K562 (cell line): ENCODE data around the gene COL4A4. TPM values are rescaled to one million over a fixed set of nuclear protein-coding genes. Genes with fewer than 3 reads are reported as not detected.

Experiments
- GTF3C2 ChIP-seq: IDR thresholded peaks from 3 replicates; pipeline ENCODE4 v1.6.1; 2011; ENCODE audit warnings: borderline replicate concordance, mild to moderate bottlenecking, moderate library complexity; ENCODE audit not compliant: insufficient read length; ENCODE audit errors: extremely low read depth
- IFI16 ChIP-seq: fragments of 250-450 bp; sonication (Bioruptor Pico); IDR thresholded peaks from 2 replicates; pipeline ENCODE4 v2.1.2; 2022; ENCODE audit warnings: mild to moderate bottlenecking, inconsistent platforms
- PRDM10 ChIP-seq: fragments of 450-650 bp; IDR thresholded peaks from 2 replicates; pipeline ENCODE4 v1.6.1; 2018; ENCODE audit not compliant: partially characterized antibody
- RAD21 ChIP-seq, 2 experiments: fragments of 250-450 bp in 1 of 2; fragments of 450-650 bp in 1 of 2; sonication (Bioruptor Pico) in 1 of 2; formaldehyde crosslinking in 1 of 2; IDR thresholded peaks in 1 of 2; conservative IDR thresholded peaks in 1 of 2; 2 replicates each; pipeline versions ENCODE4 v1.4.0 to v1.8.0; 2020 to 2022; ENCODE audit warnings: mild to moderate bottlenecking in 2 of 2, moderate library complexity in 1 of 2
- SMC3 ChIP-seq: conservative IDR thresholded peaks from 2 replicates; pipeline ENCODE4 v1.6.1; 2011; ENCODE audit warnings: low read depth, low read length, improper control_type of control experiment; ENCODE audit not compliant: insufficient read depth
- ZNF23 ChIP-seq: fragments of 250-450 bp; sonication (Bioruptor Pico); IDR thresholded peaks from 2 replicates; pipeline ENCODE4 v1.4.0; 2020; ENCODE audit warnings: mild to moderate bottlenecking
- polyA plus RNA-seq, 8 experiments: library from polyadenylated mRNA; depleted of rRNA in 4 of 8; stranded (reverse) in 5 of 8; unstranded in 3 of 8; fragments of >200 nt; fragmentation: Nextera tagmentation in 2 of 8; fragmentation: Illumina TruSeq in 1 of 8; extraction: Ambion mirVana in 2 of 8; extraction: Trizol in 1 of 8; gene quantifications; 2 replicates each; pipeline versions ENCODE4 v1.2.1 to v1.2.3, GENCODE V29; 2011 to 2014; ENCODE audit warnings: inconsistent platforms in 1 of 8, missing spikeins in 1 of 8
- total RNA-seq, 7 experiments: library from RNA; depleted of rRNA in 6 of 7; stranded (reverse); fragments of >200 nt in 6 of 7; fragmentation: Illumina TruSeq in 2 of 7; extraction: Trizol in 2 of 7; gene quantifications; 2 replicates each; pipeline versions ENCODE4 v1.2.1 to v1.2.3, GENCODE V29; 2011 to 2021; ENCODE audit warnings: low replicate concordance in 1 of 7
- TF ChIP-seq, protein P1 (sequence below), 3 experiments: IDR thresholded peaks in 2 of 3; conservative IDR thresholded peaks in 1 of 3; 2 replicates each; pipeline ENCODE4 v1.5.1; 2011 to 2012; ENCODE audit warnings: low read length in 3 of 3, mild to moderate bottlenecking in 3 of 3, control low read depth in 2 of 3, improper control_type of control experiment in 1 of 3, inconsistent platforms in 1 of 3, low read depth in 1 of 3, mixed read lengths in 1 of 3, moderate library complexity in 1 of 3; ENCODE audit not compliant: insufficient read depth in 2 of 3
- TF ChIP-seq, protein P2 (sequence below): IDR thresholded peaks from 2 replicates; pipeline ENCODE4 v1.6.1; 2011; ENCODE audit warnings: borderline replicate concordance, low read depth, mild to moderate bottlenecking, moderate library complexity, low read length; ENCODE audit not compliant: insufficient read depth, poor library complexity, severe bottlenecking

The COL4A4 gene
- total and polyA plus RNA-seq, 9 of the 15 experiments (the other 6 are each of a cell fraction or from before 2014, with no cell fraction given): under 0.01 to 0.01 TPM; not detected in 7

- TF ChIP-seq GTF3C2: no peak
- no peak for TF ChIP-seq IFI16 (CRISPR knock-in tag)
- peak in 1 of 2 experiments; percentile 42; a peak in 2 of 4 replicates for TF ChIP-seq RAD21 (CRISPR knock-in tag; conservative IDR thresholded peaks at IDR 0.05 in 1 of 2, IDR thresholded peaks at IDR 0.05 in 1 of 2)
- TF ChIP-seq PRDM10: peak; percentile 50
- TF ChIP-seq, protein P1, sequence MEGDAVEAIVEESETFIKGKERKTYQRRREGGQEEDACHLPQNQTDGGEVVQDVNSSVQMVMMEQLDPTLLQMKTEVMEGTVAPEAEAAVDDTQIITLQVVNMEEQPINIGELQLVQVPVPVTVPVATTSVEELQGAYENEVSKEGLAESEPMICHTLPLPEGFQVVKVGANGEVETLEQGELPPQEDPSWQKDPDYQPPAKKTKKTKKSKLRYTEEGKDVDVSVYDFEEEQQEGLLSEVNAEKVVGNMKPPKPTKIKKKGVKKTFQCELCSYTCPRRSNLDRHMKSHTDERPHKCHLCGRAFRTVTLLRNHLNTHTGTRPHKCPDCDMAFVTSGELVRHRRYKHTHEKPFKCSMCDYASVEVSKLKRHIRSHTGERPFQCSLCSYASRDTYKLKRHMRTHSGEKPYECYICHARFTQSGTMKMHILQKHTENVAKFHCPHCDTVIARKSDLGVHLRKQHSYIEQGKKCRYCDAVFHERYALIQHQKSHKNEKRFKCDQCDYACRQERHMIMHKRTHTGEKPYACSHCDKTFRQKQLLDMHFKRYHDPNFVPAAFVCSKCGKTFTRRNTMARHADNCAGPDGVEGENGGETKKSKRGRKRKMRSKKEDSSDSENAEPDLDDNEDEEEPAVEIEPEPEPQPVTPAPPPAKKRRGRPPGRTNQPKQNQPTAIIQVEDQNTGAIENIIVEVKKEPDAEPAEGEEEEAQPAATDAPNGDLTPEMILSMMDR (IDR thresholded peaks at IDR 0.05 in 2 of 3, conservative IDR thresholded peaks at IDR 0.05 in 1 of 3; ENCODE audit: insufficient read depth in 2 of 3, low read depth in 1 of 3, low read length in 3 of 3): peak; percentile 49 to 75 (median 63)
- peak; percentile 30; the same call in 1 of the 2 replicates for TF ChIP-seq SMC3
- TF ChIP-seq, protein P2, sequence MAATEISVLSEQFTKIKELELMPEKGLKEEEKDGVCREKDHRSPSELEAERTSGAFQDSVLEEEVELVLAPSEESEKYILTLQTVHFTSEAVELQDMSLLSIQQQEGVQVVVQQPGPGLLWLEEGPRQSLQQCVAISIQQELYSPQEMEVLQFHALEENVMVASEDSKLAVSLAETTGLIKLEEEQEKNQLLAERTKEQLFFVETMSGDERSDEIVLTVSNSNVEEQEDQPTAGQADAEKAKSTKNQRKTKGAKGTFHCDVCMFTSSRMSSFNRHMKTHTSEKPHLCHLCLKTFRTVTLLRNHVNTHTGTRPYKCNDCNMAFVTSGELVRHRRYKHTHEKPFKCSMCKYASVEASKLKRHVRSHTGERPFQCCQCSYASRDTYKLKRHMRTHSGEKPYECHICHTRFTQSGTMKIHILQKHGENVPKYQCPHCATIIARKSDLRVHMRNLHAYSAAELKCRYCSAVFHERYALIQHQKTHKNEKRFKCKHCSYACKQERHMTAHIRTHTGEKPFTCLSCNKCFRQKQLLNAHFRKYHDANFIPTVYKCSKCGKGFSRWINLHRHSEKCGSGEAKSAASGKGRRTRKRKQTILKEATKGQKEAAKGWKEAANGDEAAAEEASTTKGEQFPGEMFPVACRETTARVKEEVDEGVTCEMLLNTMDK: peak; percentile 70
- TF ChIP-seq ZNF23 (CRISPR knock-in tag): no peak
Observed at GRCh38 chr2:227033471-227034148, 130.4 kb downstream of the COL4A4 start (continued).
